Fibroblast of mammary gland (primary cell): ENCODE data around the gene TCTN2.

Source experiments
- DNase-seq: peaks from one replicate; pipeline ENCODE4 v3.0.0-alpha.2; 2010; ENCODE audit warnings: low read depth
- H3K4me3 ChIP-seq: 2 replicates; pipeline ENCODE4 v1.5.1; 2011; ENCODE audit warnings: low read depth, mild to moderate bottlenecking, low read length, moderate library complexity; ENCODE audit not compliant: control insufficient read depth
- CTCF ChIP-seq: conservative IDR thresholded peaks from 2 replicates; pipeline ENCODE4 v1.5.1; 2011; ENCODE audit warnings: low read depth, low read length, inconsistent platforms; ENCODE audit not compliant: control insufficient read depth, insufficient read depth

Gene TCTN2

GRCh38 chr12:123712780-123713319 lies 41.9 kb downstream of the TCTN2 start:
- H3K4me3 ChIP-seq = peak overlapping the region; percentile 75
- no peak for TF ChIP-seq CTCF
- DNase-seq = no peak

GRCh38 chr12:123713398-123713797 lies 42.5 kb downstream of the TCTN2 start:
- peak overlapping the region; percentile 75 for H3K4me3 ChIP-seq
- TF ChIP-seq CTCF = no peak
- DNase-seq = peak; percentile 17

GRCh38 chr12:123713823-123714585 lies 43.1 kb downstream of the TCTN2 start:
- TF ChIP-seq CTCF = no peak
- peak overlapping the region; percentile 75 for H3K4me3 ChIP-seq
- no peak for DNase-seq

GRCh38 chr12:123715195-123715594 lies 44.3 kb downstream of the TCTN2 start:
- H3K4me3 ChIP-seq = no peak overlapping the region
- TF ChIP-seq CTCF = no peak
- DNase-seq = peak; percentile 10

- DNase-seq = no peak
- TF ChIP-seq CTCF = no peak
Observed at GRCh38 chr12:123717350-123717749, 46.4 kb downstream of the TCTN2 start.

GRCh38 chr12:123720141-123720814 lies 49.4 kb downstream of the TCTN2 start:
- TF ChIP-seq CTCF = no peak
- no peak for DNase-seq
- no peak overlapping the region for H3K4me3 ChIP-seq

More at GRCh38 chr12:123717350-123717749, 46.4 kb downstream of the TCTN2 start:
- no peak overlapping the region for H3K4me3 ChIP-seq
